AG04450 (cell line): Measurements from ENCODE around the gene ANO8. TPM values are rescaled to one million over a fixed set of nuclear protein-coding genes. Genes with fewer than 3 reads are reported as not detected.
"Not testable (repeated sequence)": the region's sequence is repeated elsewhere in the genome, so short reads cannot be mapped to it uniquely, and the experiment has no call there.

Experiments used
- CTCF ChIA-PET: fragments of 300-600, 350-600 bp; formaldehyde crosslinking; extraction: SDS; loops from one replicate; lab custom pipeline; 2022; ENCODE audit warnings: antibody characterized with exemption, inconsistent platforms; lab: Charles Lee
- POLR2A ChIA-PET: fragments of 350-600 bp; formaldehyde crosslinking; extraction: SDS; loops from one replicate; lab custom pipeline; 2021; ENCODE audit warnings: antibody characterized with exemption, inconsistent platforms; lab: Yijun Ruan, JAX
- DNase-seq: peaks from one replicate; pipeline ENCODE4 v3.0.0-alpha.2; 2011; ENCODE audit warnings: low read depth, low spot score
- H3K27ac ChIP-seq: one replicate; pipeline ENCODE4 v1.5.1; 2012; ENCODE audit warnings: low read depth, low read length, control low read depth
- H3K27me3 ChIP-seq: one replicate; pipeline ENCODE4 v1.6.0; 2012; ENCODE audit warnings: low read length; ENCODE audit not compliant: control insufficient read depth, insufficient read depth
- H3K4me3 ChIP-seq: 2 replicates; pipeline ENCODE4 v1.5.1; 2011; ENCODE audit warnings: mild to moderate bottlenecking, low read depth, low read length, control low read depth
- H3K9me3 ChIP-seq: 2 replicates; pipeline ENCODE4 v1.5.1; 2012; ENCODE audit warnings: low read length; ENCODE audit not compliant: control insufficient read depth, insufficient read depth
- CTCF ChIP-seq: IDR thresholded peaks from 2 replicates; pipeline ENCODE4 v1.5.1; 2011; ENCODE audit warnings: low read depth, low read length, control low read depth, inconsistent platforms
- polyA plus RNA-seq: library from polyadenylated mRNA; depleted of rRNA; stranded (reverse); fragments of >200 nt; gene quantifications from 2 replicates; pipeline ENCODE4 v1.2.3, GENCODE V29; 2011; rRNA removed

ANO8 gene
- polyA plus RNA-seq, 1 experiment, result 1.8 TPM

DNA sequence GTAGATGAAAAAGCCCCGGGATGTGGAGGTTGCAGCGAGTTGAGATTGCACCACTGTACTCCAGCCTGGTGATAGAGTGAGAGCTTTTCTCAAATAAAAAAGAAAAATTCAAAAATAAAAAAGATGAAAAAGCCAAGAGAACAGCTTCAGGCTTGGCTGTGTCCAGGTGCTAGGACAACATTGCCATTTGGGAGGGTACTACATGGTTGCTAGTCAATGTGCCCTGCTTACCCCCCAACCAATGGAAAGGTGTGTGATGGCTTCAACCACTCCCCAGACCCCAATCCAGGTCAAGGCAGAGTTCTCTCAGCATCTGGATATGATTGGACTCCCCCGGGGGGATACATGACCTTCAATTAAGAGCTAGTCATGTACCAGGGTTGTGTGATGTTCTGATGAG is 55.2 kb downstream of the ANO8 start:
- POLR2A ChIA-PET, result interaction anchor here (0.7 kb wide), 1 partner anchor 12 kb away, joined by 3 read pairs; the partner anchor contains the start of gene BABAM1
- no peak for DNase-seq
- no peak for TF ChIP-seq CTCF
- H3K27ac ChIP-seq, result no peak overlapping the region
- H3K9me3 ChIP-seq, result no peaks in the 10 kb centered on the region
- H3K4me3 ChIP-seq, result no peak overlapping the region
- H3K27me3 ChIP-seq, result no peaks in the 10 kb centered on the region
- CTCF ChIA-PET, result interaction anchor here (0.6 kb wide), 1 partner anchor 17 kb away, joined by 3 read pairs; no protein-coding TSS in a partner anchor

- ChIA-PET POLR2A (no interaction called here), CTCF (interaction anchor here (0.6 kb wide), 1 partner anchor 162 kb away, joined by 4 read pairs; no protein-coding TSS in a partner anchor)
- H3K27me3 ChIP-seq, result no peaks in the 10 kb centered on the region
- no peak for TF ChIP-seq CTCF
- no peaks in the 10 kb centered on the region for H3K9me3 ChIP-seq
- H3K27ac ChIP-seq, result no peak overlapping the region
- no peak overlapping the region for H3K4me3 ChIP-seq
- no peak for DNase-seq
These were observed 59.0 kb downstream of the ANO8 start for GRCh38 chr19:17275441-17276175.

- H3K9me3 ChIP-seq, POLR2A ChIA-PET, H3K27me3 ChIP-seq, CTCF ChIA-PET, H3K4me3 ChIP-seq, H3K27ac ChIP-seq, DNase-seq: not testable (repeated sequence)
These were observed 59.8 kb downstream of the ANO8 start for GRCh38 chr19:17274892-17275291.

Other genes with a start within 250 kb of the ANO8 start
- gene USE1, start 119.5 kb downstream of the ANO8 start, polyA plus RNA-seq, result 21.1 and 25.1 TPM in 2 replicates
- 4.6 and 6.7 TPM in 2 replicates for gene OCEL1, start 108.6 kb downstream of the ANO8 start, polyA plus RNA-seq
- 16.3 and 18.9 TPM in 2 replicates for gene NR2F6, start 88.9 kb downstream of the ANO8 start, polyA plus RNA-seq
- gene USHBP1, start 70.1 kb downstream of the ANO8 start, polyA plus RNA-seq, result not detected in 2 replicates
- gene BABAM1, start 67.4 kb downstream of the ANO8 start, polyA plus RNA-seq, result 92.0 and 98.6 TPM in 2 replicates
- gene ANKLE1, start 53.0 kb downstream of the ANO8 start, polyA plus RNA-seq, result 0.33 and 0.36 TPM in 2 replicates
- gene ABHD8, start 31.4 kb downstream of the ANO8 start, polyA plus RNA-seq, result 6.1 and 8.6 TPM in 2 replicates
- 23.2 and 24.3 TPM in 2 replicates for gene MRPL34, start 29.0 kb downstream of the ANO8 start, polyA plus RNA-seq
- 38.7 and 40.7 TPM in 2 replicates for gene DDA1, start 25.3 kb downstream of the ANO8 start, polyA plus RNA-seq
- 4.7 TPM in 2 replicates for gene GTPBP3, start 2.7 kb upstream of the ANO8 start, polyA plus RNA-seq
- not detected in 2 replicates for gene PLVAP, start 42.5 kb upstream of the ANO8 start, polyA plus RNA-seq
- not detected in 2 replicates for gene CCDC194, start 59.3 kb upstream of the ANO8 start, polyA plus RNA-seq
- gene BST2, start 70.8 kb upstream of the ANO8 start, polyA plus RNA-seq, result 1.9 and 2.8 TPM in 2 replicates
- gene MVB12A, start 85.2 kb upstream of the ANO8 start, polyA plus RNA-seq, result 22.5 and 30.1 TPM in 2 replicates
- gene TMEM221, start 113.8 kb upstream of the ANO8 start, polyA plus RNA-seq, result 0.05 and 0.07 TPM in 2 replicates
- not detected in 2 replicates for gene NXNL1, start 126.1 kb upstream of the ANO8 start, polyA plus RNA-seq
- gene SLC27A1, start 135.7 kb upstream of the ANO8 start, polyA plus RNA-seq, result 8.3 and 9.4 TPM in 2 replicates
- 40.5 and 60.8 TPM in 2 replicates for gene PGLS, start 176.8 kb upstream of the ANO8 start, polyA plus RNA-seq
- gene COLGALT1, start 220.8 kb upstream of the ANO8 start, polyA plus RNA-seq, result 89.0 and 102 TPM in 2 replicates